Activated naive CD8-positive, alpha-beta T cell treated with anti-CD3 and anti-CD28 coated beads, Interleukin-2, amount 10 ng/mL, durations not matched to agents 7 days and 5 days (primary cell): Measurements from ENCODE around the gene OR13C9. TPM values are rescaled to one million over a fixed set of nuclear protein-coding genes. Genes with fewer than 3 reads are reported as not detected.
"Not testable (repeated sequence)": the region's sequence is repeated elsewhere in the genome, so short reads cannot be mapped to it uniquely, and the experiment has no call there.

Experiments
- ATAC-seq: fragments of 150-1000 bp; cut with Tn5 transposase; one replicate; pipeline ENCODE4 v1.10.0; 2021; ENCODE audit warnings: low read depth, moderate library complexity
- POLR2A ChIA-PET: fragments of 350-600 bp; sonication (Branson Sonifier 250); formaldehyde crosslinking; loops from one replicate; lab custom pipeline; 2021; ENCODE audit warnings: antibody characterized with exemption; lab: Charles Lee
- DNase-seq: peaks from one replicate; pipeline ENCODE4 v3.0.0; 2021
- H3K27ac Mint-ChIP-seq: one replicate; pipeline ENCODE4 v1.8.0; 2022; ENCODE audit warnings: mild to moderate bottlenecking, mixed read lengths
- H3K27me3 Mint-ChIP-seq: one replicate; pipeline ENCODE4 v1.8.0; 2022; ENCODE audit warnings: mild to moderate bottlenecking, moderate library complexity, mixed read lengths
- H3K36me3 Mint-ChIP-seq: one replicate; pipeline ENCODE4 v1.8.0; 2021; ENCODE audit warnings: mild to moderate bottlenecking, mixed read lengths
- H3K4me1 Mint-ChIP-seq: one replicate; pipeline ENCODE4 v1.8.0; 2021; ENCODE audit warnings: mixed read lengths
- H3K4me3 Mint-ChIP-seq: one replicate; pipeline ENCODE4 v1.8.0; 2022; ENCODE audit warnings: mild to moderate bottlenecking, moderate library complexity, mixed read lengths
- H3K9me3 Mint-ChIP-seq: one replicate; pipeline ENCODE4 v1.8.0; 2021; ENCODE audit warnings: mixed read lengths
- total RNA-seq, 2 experiments: library from RNA; stranded (reverse); gene quantifications; one replicate each; pipeline ENCODE4 v1.2.3, GENCODE V29; 2021

Gene OR13C9, protein sequence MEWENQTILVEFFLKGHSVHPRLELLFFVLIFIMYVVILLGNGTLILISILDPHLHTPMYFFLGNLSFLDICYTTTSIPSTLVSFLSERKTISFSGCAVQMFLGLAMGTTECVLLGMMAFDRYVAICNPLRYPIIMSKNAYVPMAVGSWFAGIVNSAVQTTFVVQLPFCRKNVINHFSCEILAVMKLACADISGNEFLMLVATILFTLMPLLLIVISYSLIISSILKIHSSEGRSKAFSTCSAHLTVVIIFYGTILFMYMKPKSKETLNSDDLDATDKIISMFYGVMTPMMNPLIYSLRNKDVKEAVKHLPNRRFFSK
- not detected for total RNA-seq

DNA sequence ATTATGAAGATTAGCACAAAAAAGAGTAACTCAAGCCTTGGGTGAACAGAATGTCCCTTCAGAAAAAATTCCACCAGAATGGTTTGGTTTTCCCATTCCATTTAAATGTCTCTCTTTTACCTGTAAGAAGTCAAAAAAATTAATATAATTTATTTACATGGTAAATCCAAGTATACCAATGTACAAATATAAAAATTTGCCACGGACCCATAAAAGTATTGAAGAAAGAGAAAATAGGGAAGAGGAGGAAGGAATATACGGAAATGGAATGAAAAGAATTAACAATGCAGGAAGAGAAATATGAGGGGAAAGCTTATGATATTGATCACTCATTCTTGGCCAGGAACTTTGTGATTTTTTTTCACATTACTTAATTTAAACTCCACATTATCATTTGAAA is at the start of gene OR13C9:
OR13C9 (minus strand) TSS at position 101 of the 400 bp plus-strand sequence; CDS start at position 101, 0 bp downstream.
- H3K27me3 Mint-ChIP-seq = no peaks in the 10 kb centered on the region
- POLR2A ChIA-PET = no interaction called here
- no peak for ATAC-seq
- no peak for DNase-seq
- no peaks in the 10 kb centered on the region for H3K9me3 Mint-ChIP-seq
- no peak within 1 kb of the TSS for H3K4me3 Mint-ChIP-seq
- no peaks in the 10 kb centered on the region for H3K36me3 Mint-ChIP-seq
- no peaks in the 10 kb centered on the region for H3K4me1 Mint-ChIP-seq
- H3K27ac Mint-ChIP-seq = no peak within 1 kb of the TSS

DNA sequence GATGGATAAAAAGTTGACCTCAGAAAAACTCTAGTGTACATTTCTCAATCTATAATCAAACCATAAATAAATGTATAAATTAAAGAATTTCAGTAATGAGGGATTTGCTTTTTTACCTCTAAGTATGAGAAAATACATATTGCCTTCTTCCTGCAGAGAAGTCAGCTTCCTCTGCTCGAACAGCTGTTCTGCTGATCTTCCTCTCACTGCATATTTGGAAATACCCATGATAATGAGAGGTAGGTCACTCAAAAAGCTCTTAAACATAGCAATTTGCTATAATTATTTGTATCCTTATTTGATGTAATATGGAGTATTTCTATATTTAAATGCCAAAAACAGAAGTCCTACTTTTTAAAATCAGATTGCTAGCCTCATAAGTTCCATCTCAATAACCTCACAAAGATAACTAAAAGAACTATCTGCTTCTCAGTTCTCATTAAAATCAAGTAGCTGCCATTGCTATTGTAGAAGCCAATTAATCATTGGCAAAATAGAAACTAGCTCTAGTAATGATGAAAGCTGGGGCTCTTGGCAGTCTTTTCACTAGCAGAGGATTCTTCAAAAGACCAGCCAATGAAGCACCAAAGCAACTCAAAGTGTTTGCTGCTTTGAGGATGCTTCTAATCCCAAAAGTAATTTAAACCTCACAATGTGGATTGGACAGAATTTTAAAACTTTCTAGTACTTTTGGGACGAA is 40.6 kb upstream of the OR13C9 start:
- no peaks in the 10 kb centered on the region for H3K4me1 Mint-ChIP-seq
- no peak overlapping the region for H3K27ac Mint-ChIP-seq
- ATAC-seq = no peak
- POLR2A ChIA-PET = no interaction called here
- H3K9me3 Mint-ChIP-seq = peaks cover under 1% of the 10 kb centered on the region
- no peaks in the 10 kb centered on the region for H3K36me3 Mint-ChIP-seq
- no peak overlapping the region for H3K4me3 Mint-ChIP-seq
- DNase-seq = no peak
- no peaks in the 10 kb centered on the region for H3K27me3 Mint-ChIP-seq

DNA sequence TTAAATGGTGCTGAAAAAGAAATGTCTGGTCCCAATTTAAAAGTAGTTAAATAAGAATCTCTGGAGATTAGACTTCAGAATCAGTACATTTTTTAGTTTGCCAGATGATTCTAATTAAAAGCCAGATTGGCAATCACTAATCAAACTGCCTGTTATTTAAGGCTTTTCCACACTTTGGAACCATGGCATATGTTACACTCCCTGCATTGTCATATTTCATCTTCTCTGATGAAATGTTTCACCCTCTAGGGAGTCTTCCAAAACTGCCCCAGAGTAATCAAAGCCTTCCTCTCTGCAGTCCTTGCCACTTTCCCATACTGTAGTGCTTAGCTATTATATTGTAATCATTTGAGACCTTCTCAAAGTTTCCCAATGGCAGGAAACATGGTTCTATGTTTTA is 17.5 kb upstream of the OR13C9 start:
- POLR2A ChIA-PET = no interaction called here

DNA sequence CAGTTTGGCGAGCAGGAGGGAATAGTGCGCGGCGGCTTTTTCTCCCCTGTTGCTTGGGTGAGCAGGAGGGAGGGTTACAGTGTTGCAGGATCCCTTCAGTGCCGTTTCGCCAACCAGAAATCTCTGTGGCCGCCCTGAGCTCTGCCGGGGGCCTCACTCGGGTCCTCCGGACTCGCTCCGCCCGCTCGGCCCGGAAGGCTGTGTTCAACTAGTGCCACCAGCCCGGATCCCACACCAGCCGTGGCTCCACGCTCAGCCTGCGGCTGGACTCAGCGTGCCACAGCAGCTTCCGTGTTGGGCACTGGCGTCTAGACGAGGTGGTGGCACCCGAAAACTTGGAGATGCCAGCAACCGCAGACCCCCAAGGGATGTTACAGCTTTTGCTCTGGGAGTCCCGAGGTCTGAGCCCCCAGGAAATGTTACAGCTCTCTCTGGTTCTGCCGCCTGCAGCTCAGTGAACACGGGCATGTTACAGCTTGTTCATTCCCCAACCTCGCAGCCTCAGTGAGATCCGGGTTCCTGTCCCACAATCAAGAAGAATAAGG is 16.0 kb upstream of the OR13C9 start:
- DNase-seq (no peak), ATAC-seq (no peak)
- no peak overlapping the region for H3K4me3 Mint-ChIP-seq
- no peaks in the 10 kb centered on the region for H3K36me3 Mint-ChIP-seq
- H3K27ac Mint-ChIP-seq = no peak overlapping the region
- H3K27me3 Mint-ChIP-seq = no peaks in the 10 kb centered on the region
- POLR2A ChIA-PET = no interaction called here
- no peaks in the 10 kb centered on the region for H3K4me1 Mint-ChIP-seq
- H3K9me3 Mint-ChIP-seq = peaks cover 4% of the 10 kb centered on the region

More for the DNA sequence above, 17.5 kb upstream of the OR13C9 start:
- ATAC-seq (no peak), DNase-seq (no peak)
- H3K27ac Mint-ChIP-seq = no peak overlapping the region
- no peaks in the 10 kb centered on the region for H3K27me3 Mint-ChIP-seq
- no peaks in the 10 kb centered on the region for H3K36me3 Mint-ChIP-seq
- H3K4me3 Mint-ChIP-seq = no peak overlapping the region
- H3K4me1 Mint-ChIP-seq = no peaks in the 10 kb centered on the region
- H3K9me3 Mint-ChIP-seq = peaks cover 9% of the 10 kb centered on the region

DNA sequence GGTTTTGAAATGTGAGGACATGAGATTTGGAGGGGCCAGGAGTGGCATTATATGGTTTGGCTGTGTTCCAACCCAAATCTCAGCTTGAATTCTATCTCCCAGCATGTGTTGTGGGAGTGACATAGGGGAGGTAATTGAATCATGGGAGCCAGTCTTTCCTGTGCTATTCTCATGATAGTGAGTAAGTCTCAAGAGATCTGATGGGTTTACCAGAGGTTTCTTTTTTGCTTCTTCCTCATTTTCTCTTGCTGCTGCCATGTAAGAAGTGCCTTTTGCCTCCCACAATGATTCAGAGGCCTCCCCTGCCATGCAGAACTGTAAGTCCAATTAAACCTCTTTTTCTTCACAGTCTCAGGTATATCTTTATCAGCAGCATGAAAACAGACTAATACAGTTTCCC is 8.0 kb upstream of the OR13C9 start:
- H3K27ac Mint-ChIP-seq, ATAC-seq, H3K9me3 Mint-ChIP-seq, H3K4me1 Mint-ChIP-seq, H3K36me3 Mint-ChIP-seq, H3K4me3 Mint-ChIP-seq, DNase-seq, POLR2A ChIA-PET, H3K27me3 Mint-ChIP-seq: not testable (repeated sequence)

DNA sequence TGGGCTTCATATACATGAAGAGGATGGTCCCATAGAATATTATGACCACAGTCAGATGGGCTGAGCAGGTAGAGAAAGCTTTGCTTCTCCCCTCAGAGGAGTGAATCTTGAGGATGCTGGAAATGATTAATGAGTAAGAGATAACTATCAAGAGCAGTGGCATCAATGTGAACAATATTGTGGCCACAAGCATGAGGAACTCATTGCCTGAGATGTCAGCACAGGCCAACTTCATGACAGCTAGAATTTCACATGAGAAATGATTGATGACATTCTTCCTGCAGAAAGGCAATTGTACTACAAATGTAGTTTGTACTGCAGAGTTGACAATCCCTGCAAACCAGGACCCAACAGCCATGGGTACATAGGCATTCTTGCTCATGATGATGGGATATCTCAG is 586 bp downstream of the OR13C9 start:
- Mint-ChIP-seq H3K4me1 (no peaks in the 10 kb centered on the region), H3K4me3 (no peak overlapping the region), H3K27ac (no peak overlapping the region), H3K36me3 (no peaks in the 10 kb centered on the region), H3K27me3 (no peaks in the 10 kb centered on the region), H3K9me3 (no peaks in the 10 kb centered on the region)
- POLR2A ChIA-PET = no interaction called here
- no peak for ATAC-seq
- DNase-seq = no peak

DNA sequence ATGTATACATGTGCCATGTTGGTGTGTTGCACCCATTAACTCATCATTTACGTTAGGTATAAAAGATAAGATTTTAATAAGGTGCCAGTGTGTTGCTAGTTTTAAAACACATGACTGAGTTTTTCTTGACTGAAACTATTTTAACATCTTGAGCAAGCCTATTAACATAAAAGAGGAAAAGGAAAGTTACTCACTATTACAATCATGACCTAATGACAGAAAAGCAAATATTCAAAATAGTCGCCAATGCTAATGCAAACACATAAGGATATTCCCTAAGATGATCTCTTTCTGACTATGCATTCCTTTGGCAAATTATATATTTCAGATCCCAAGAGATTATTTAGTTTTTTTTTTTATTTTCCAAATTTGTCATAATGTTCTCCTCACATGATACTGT is 6.8 kb downstream of the OR13C9 start:
- Mint-ChIP-seq H3K4me3 (no peak overlapping the region), H3K36me3 (no peaks in the 10 kb centered on the region), H3K9me3 (no peaks in the 10 kb centered on the region), H3K27ac (no peak overlapping the region), H3K4me1 (no peaks in the 10 kb centered on the region), H3K27me3 (no peaks in the 10 kb centered on the region)
- POLR2A ChIA-PET = no interaction called here
- no peak for DNase-seq
- no peak for ATAC-seq

DNA sequence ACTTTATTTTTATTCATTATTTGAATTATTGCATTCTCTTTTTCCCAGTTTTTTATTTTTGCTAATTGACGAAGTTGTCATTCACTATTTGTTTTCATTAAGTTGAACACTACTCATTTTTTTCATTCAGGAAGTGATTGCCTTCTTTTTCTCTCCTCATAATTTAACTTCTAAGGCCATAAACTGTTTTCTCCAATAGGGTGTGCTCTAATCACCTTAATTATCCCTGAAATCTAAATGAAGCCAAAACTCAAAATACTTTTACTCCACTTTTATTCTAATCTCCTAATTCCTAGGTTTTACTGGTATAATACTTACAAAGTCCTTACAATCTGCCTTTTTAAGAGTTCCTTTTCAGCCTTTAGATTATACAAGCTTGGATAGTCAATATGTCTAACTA is 9.7 kb downstream of the OR13C9 start:
- DNase-seq (no peak), ATAC-seq (no peak)
- POLR2A ChIA-PET = no interaction called here
- Mint-ChIP-seq H3K27ac (no peak overlapping the region), H3K27me3 (no peaks in the 10 kb centered on the region), H3K4me1 (no peaks in the 10 kb centered on the region), H3K4me3 (no peak overlapping the region), H3K36me3 (no peaks in the 10 kb centered on the region), H3K9me3 (no peaks in the 10 kb centered on the region)

DNA sequence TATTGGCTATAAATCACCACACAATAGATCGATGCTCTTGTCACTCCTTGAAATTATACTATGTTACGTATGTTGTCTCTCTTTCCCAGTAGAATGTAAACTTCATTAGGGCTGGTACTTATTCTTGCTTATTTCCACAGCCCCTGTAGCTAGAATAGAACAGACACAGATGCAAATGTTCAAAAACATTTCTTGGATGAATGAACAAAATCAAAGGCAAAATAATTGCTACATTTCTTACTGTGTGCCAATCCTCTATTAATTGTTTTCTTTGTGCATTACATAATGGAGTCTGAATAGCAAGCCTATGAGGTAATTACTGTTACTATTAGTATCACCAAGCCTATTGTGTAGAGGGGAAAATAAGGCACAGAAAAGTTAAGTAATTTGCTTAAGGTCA is 11.9 kb downstream of the OR13C9 start:
- no peaks in the 10 kb centered on the region for H3K36me3 Mint-ChIP-seq
- no peaks in the 10 kb centered on the region for H3K9me3 Mint-ChIP-seq
- ATAC-seq (no peak), DNase-seq (no peak)
- no peak overlapping the region for H3K27ac Mint-ChIP-seq
- H3K27me3 Mint-ChIP-seq = no peaks in the 10 kb centered on the region
- H3K4me1 Mint-ChIP-seq = no peaks in the 10 kb centered on the region
- POLR2A ChIA-PET = no interaction called here
- no peak overlapping the region for H3K4me3 Mint-ChIP-seq

DNA sequence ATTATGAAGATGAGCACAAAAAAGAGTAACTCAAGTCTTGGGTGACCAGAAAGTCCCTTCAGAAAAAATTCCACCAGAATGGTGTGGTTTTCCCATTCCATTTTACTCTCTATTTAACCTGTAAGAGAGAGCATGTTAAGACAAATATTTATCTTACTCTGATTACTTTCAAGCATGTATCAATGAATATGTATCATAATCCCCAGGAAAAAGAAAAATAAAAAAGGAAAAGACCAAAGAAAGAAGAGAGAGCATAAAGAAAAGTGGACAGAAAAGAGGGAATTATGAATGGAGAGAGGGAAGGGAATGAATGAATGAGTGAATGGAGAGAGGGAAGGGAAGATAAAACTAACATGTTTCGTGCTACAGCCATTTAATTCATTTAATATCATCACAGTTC is 12.5 kb downstream of the OR13C9 start, which contains the start of gene OR13C2:
OR13C2 (minus strand) TSS at position 101 of the 400 bp plus-strand sequence; CDS start at position 101, 0 bp downstream.
- H3K27me3 Mint-ChIP-seq, H3K4me1 Mint-ChIP-seq, POLR2A ChIA-PET, H3K36me3 Mint-ChIP-seq, H3K4me3 Mint-ChIP-seq, ATAC-seq, H3K9me3 Mint-ChIP-seq, H3K27ac Mint-ChIP-seq, DNase-seq: not testable (repeated sequence)

DNA sequence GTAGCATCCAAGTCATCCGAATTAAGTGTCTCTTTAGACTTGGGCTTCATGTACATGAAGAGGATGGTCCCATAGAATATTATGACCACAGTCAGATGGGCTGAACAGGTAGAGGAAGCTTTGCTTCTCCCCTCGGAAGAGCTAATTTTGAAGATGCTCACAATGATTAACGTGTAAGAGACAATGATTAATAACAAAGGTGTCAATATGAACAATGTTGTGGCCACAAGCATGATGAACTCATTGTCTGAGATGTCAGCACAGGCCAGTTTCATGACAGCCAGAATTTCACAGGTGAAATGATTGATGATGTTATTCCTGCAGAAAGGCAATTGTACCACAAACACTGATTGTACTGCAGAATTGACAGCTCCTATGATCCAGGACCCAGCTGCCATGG is 13.2 kb downstream of the OR13C9 start:
- H3K4me1 Mint-ChIP-seq = no peaks in the 10 kb centered on the region
- no peak overlapping the region for H3K27ac Mint-ChIP-seq
- no peaks in the 10 kb centered on the region for H3K36me3 Mint-ChIP-seq
- POLR2A ChIA-PET = no interaction called here
- DNase-seq = no peak
- H3K9me3 Mint-ChIP-seq = no peaks in the 10 kb centered on the region
- no peak overlapping the region for H3K4me3 Mint-ChIP-seq
- H3K27me3 Mint-ChIP-seq = no peaks in the 10 kb centered on the region
- no peak for ATAC-seq

DNA sequence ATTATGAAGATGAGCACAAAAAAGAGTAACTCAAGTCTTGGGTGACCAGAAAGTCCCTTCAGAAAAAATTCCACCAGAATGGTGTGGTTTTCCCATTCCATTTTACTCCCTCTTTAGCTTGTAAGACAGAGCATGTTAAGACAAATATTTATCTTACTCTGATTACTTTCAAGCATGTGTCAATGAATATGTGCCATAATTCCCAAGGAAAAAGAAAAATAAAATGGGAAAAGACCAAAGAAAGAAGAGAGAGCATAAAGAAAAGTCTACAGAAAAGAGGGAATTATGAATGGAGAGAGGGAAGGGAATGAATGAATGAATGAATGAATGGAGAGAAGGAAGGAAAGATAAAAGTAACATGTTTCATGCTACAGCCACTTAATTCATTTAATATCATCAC is 18.7 kb downstream of the OR13C9 start, which contains the start of gene OR13C5:
OR13C5 (minus strand) TSS at position 101 of the 400 bp plus-strand sequence; CDS start at position 101, 0 bp downstream.
- H3K36me3 Mint-ChIP-seq, H3K27me3 Mint-ChIP-seq, DNase-seq, H3K4me3 Mint-ChIP-seq, H3K27ac Mint-ChIP-seq, ATAC-seq, H3K9me3 Mint-ChIP-seq, POLR2A ChIA-PET, H3K4me1 Mint-ChIP-seq: not testable (repeated sequence)

DNA sequence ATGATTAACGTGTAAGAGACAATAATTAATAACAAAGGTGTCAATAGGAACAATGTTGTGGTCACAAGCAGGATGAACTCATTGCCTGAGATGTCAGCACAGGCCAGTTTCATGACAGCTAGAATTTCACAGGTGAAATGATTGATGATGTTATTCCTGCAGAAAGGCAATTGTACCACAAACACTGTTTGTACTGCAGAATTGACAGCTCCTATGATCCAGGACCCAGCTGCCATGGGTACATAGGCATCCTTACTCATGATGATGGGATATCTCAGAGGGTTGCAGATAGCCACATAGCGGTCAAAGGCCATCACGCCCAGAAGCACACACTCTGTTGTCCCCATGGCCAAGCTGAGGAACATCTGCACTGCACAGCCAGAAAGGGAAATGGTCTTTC is 19.3 kb downstream of the OR13C9 start:
- H3K27me3 Mint-ChIP-seq, H3K36me3 Mint-ChIP-seq, POLR2A ChIA-PET, H3K27ac Mint-ChIP-seq, H3K4me1 Mint-ChIP-seq, H3K9me3 Mint-ChIP-seq, H3K4me3 Mint-ChIP-seq, ATAC-seq, DNase-seq: not testable (repeated sequence)

DNA sequence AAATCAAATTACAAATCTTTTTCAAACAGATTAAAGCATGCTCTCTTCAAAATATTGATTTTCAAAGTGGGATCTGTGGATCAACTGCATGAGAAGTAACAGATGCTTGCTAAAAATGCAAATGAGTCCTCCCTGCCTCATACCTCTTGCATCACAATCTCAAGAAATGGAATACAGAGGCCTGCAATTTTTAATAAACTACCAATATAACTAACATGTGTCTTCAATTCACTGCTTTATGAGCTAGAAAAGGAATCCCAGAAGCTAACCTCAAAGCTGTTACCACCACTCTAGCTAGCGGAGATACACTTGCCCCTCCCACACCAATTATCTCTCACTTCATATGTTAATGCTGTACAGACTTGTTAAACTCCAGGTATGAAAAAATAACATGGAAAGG is 28.4 kb downstream of the OR13C9 start:
- H3K36me3 Mint-ChIP-seq = no peaks in the 10 kb centered on the region
- POLR2A ChIA-PET = no interaction called here
- no peaks in the 10 kb centered on the region for H3K27me3 Mint-ChIP-seq
- H3K4me1 Mint-ChIP-seq = no peaks in the 10 kb centered on the region
- no peak overlapping the region for H3K27ac Mint-ChIP-seq
- no peak overlapping the region for H3K4me3 Mint-ChIP-seq
- ATAC-seq (no peak), DNase-seq (no peak)
- no peaks in the 10 kb centered on the region for H3K9me3 Mint-ChIP-seq
